Endothelial cell of umbilical vein (primary cell): ENCODE data around the gene NKG7. TPM values are rescaled to one million over a fixed set of nuclear protein-coding genes. Genes with fewer than 3 reads are reported as not detected.

ENCODE experiments used
- BruUV-seq: library from RNA; stranded (reverse); fragments of 400-500 nt; replicated peaks from 2 replicates; lab custom pipeline; 2021; lab: Mats Ljungman, UMichigan
- CTCF ChIA-PET: fragments of 300-600, 350-600 bp; sonication (Branson Sonifier 250); formaldehyde crosslinking; loops from one replicate; lab custom pipeline; 2021; ENCODE audit warnings: antibody characterized with exemption, inconsistent platforms; lab: Charles Lee
- POLR2A ChIA-PET: fragments of 300-600, 350-600 bp; sonication (Branson Sonifier 250); formaldehyde crosslinking; loops from one replicate; lab custom pipeline; 2021; ENCODE audit warnings: antibody characterized with exemption, inconsistent platforms; lab: Charles Lee
- DNase-seq: peaks from one replicate; pipeline ENCODE4 v3.0.0-alpha.2; 2011; ENCODE audit warnings: low read depth, low spot score
- FAIRE-seq: peaks from 2 replicates; lab custom pipeline; 2011; peaks lifted over from hg19 to GRCh38; lab: Jason Lieb, UNC
- H2AFZ ChIP-seq: 2 replicates; pipeline ENCODE4 v1.6.0; 2012; ENCODE audit warnings: low read depth, low read length, control low read depth, inconsistent platforms
- H3K27ac ChIP-seq: 2 replicates; pipeline ENCODE4 v1.5.1; 2011; ENCODE audit warnings: low read depth, mild to moderate bottlenecking, control low read depth, low read length, moderate library complexity; ENCODE audit not compliant: insufficient read depth
- H3K27me3 ChIP-seq, 2 experiments: 2 replicates each; pipeline versions ENCODE4 v1.6.0 to v1.6.1; 2011; ENCODE audit warnings: low read length in 2 of 2, mixed read lengths in 1 of 2; ENCODE audit not compliant: control insufficient read depth in 2 of 2, insufficient read depth in 2 of 2
- H3K36me3 ChIP-seq, 2 experiments: 2 replicates in 1 of 2; 3 replicates in 1 of 2; pipeline ENCODE4 v1.5.1; 2011; ENCODE audit warnings: low read length in 2 of 2, mild to moderate bottlenecking in 1 of 2, moderate library complexity in 1 of 2; ENCODE audit not compliant: control insufficient read depth in 2 of 2, insufficient read depth in 2 of 2; ENCODE audit errors: extremely low read depth in 1 of 2
- H3K4me1 ChIP-seq: 3 replicates; pipeline ENCODE4 v1.5.1; 2011; ENCODE audit warnings: mild to moderate bottlenecking, low read length; ENCODE audit not compliant: control insufficient read depth, insufficient read depth; ENCODE audit errors: extremely low read depth
- H3K4me2 ChIP-seq: 2 replicates; pipeline ENCODE4 v1.6.1; 2011; ENCODE audit warnings: low read length, control low read depth, mixed read lengths; ENCODE audit not compliant: insufficient read depth
- H3K4me3 ChIP-seq, 3 experiments: fragments of 200-600 bp in 1 of 3; sonication (generic), shearing (Covaris generic) in 1 of 3; replicated peaks in 1 of 3; 2 replicates each; pipeline ENCODE4 v1.5.1; 2011 to 2016; ENCODE audit warnings: control low read depth in 3 of 3, low read length in 3 of 3, mild to moderate bottlenecking in 2 of 3, inconsistent platforms in 1 of 3, low read depth in 1 of 3, moderate library complexity in 1 of 3; ENCODE audit not compliant: insufficient read depth in 1 of 3
- H3K79me2 ChIP-seq: 2 replicates; pipeline ENCODE4 v1.6.0; 2012; ENCODE audit warnings: low read length, inconsistent platforms; ENCODE audit not compliant: control insufficient read depth, insufficient read depth
- H3K9ac ChIP-seq: replicated peaks from 2 replicates; pipeline ENCODE3; 2011; ENCODE audit warnings: low read length, control low read depth; ENCODE audit not compliant: insufficient read depth; ENCODE audit errors: extremely low read depth
- H3K9me1 ChIP-seq: replicated peaks from 3 replicates; pipeline ENCODE4 v1.6.0; 2011; ENCODE audit warnings: mild to moderate bottlenecking, low read length; ENCODE audit not compliant: control insufficient read depth, insufficient read depth; ENCODE audit errors: extremely low read depth
- H3K9me3 ChIP-seq: replicated peaks from 2 replicates; pipeline ENCODE4 v1.5.1; 2012; ENCODE audit warnings: low read length, inconsistent platforms; ENCODE audit not compliant: control insufficient read depth, insufficient read depth
- H4K20me1 ChIP-seq: replicated peaks from 2 replicates; pipeline ENCODE3; 2011; ENCODE audit warnings: mild to moderate bottlenecking, low read length; ENCODE audit not compliant: control insufficient read depth, insufficient read depth; ENCODE audit errors: extremely low read depth
- EZH2 ChIP-seq: IDR thresholded peaks from 2 replicates; pipeline ENCODE4 v1.6.1; 2012; ENCODE audit warnings: borderline replicate concordance, low read depth, mild to moderate bottlenecking, moderate library complexity, low read length, inconsistent platforms; ENCODE audit not compliant: severe bottlenecking
- FOS ChIP-seq: IDR thresholded peaks from 2 replicates; pipeline ENCODE4 v1.6.1; 2011; ENCODE audit warnings: mild to moderate bottlenecking, low read length, moderate library complexity, borderline replicate concordance; ENCODE audit not compliant: insufficient read depth
- GATA2 ChIP-seq: IDR thresholded peaks from 2 replicates; pipeline ENCODE4 v1.7.0; 2011; ENCODE audit warnings: low read depth, mild to moderate bottlenecking, moderate library complexity, mixed read lengths, low read length; ENCODE audit not compliant: insufficient read length, insufficient read depth
- JUN ChIP-seq: IDR thresholded peaks from 2 replicates; pipeline ENCODE4 v1.6.1; 2011; ENCODE audit warnings: borderline replicate concordance, low read depth; ENCODE audit not compliant: insufficient read length, insufficient read depth
- MYC ChIP-seq: IDR thresholded peaks from one replicate; pipeline ENCODE4 v1.6.1; 2011; ENCODE audit warnings: mild to moderate bottlenecking, low read depth, low read length
- POLR2A ChIP-seq: IDR thresholded peaks from 2 replicates; pipeline ENCODE4 v1.6.1; 2012; ENCODE audit warnings: low read depth, mild to moderate bottlenecking, control low read depth, low read length
- POLR2AphosphoS5 ChIP-seq: IDR thresholded peaks from 2 replicates; pipeline ENCODE4 v1.6.1; 2012; ENCODE audit warnings: low read depth, mild to moderate bottlenecking, control low read depth, low read length, moderate library complexity; ENCODE audit not compliant: insufficient read depth
- dilution Hi-C: fragments of 300-500 bp; cut with MboI; formaldehyde crosslinking; loops from one replicate; pipeline ENCODE4 v1.15.0; 2019; ENCODE audit warnings: low sequenced_read_pairs; ENCODE audit not compliant: extremely low pct_ligation_motif_present
- intact Hi-C: fragments of 100-400 bp; cut with micrococcal nuclease; formaldehyde crosslinking; loops from one replicate; pipeline ENCODE4 v1.10.0; 2022
- polyA plus RNA-seq, 4 experiments: library from polyadenylated mRNA; depleted of rRNA in 3 of 4; stranded (reverse) in 3 of 4; unstranded in 1 of 4; fragments of >200 nt; gene quantifications; 2 replicates each; pipeline versions ENCODE4 v1.2.1 to v1.2.3, GENCODE V29; 2011 to 2012; ENCODE audit warnings: missing spikeins in 1 of 4
- total RNA-seq: library from RNA; stranded (reverse); gene quantifications from 2 replicates; pipeline ENCODE4 v1.2.3, GENCODE V29; 2021
- TF ChIP-seq, protein P1 (sequence below): IDR thresholded peaks from 2 replicates; pipeline ENCODE4 v1.6.1; 2011; ENCODE audit not compliant: insufficient read depth, insufficient read length
- TF ChIP-seq, protein P2 (sequence below), 2 donors: IDR thresholded peaks; 1 replicate in 1 of 2; 2 replicates in 1 of 2; pipeline ENCODE4 v1.5.1; 2011; ENCODE audit warnings: low read length in 2 of 2, mild to moderate bottlenecking in 2 of 2, moderate library complexity in 2 of 2, control low read depth in 1 of 2, inconsistent platforms in 1 of 2, low read depth in 1 of 2; ENCODE audit not compliant: insufficient read depth in 1 of 2; ENCODE audit errors: extremely low read depth in 1 of 2

Gene NKG7
- total and polyA plus RNA-seq, 2 donors (not counting 3 experiments of a cell fraction or from before 2014, with no cell fraction given), result not detected

GRCh38 chr19:51396175-51396574 lies 23.7 kb upstream of the NKG7 start:
- Histone ChIP-seq H3K36me3 (no peaks in the 10 kb centered on the region), H3K4me2 (no peak overlapping the region), H3K9me1 (no peaks in the 10 kb centered on the region), H3K9ac (no peak overlapping the region), H4K20me1 (no peaks in the 10 kb centered on the region), H3K4me3 (no peak overlapping the region), H3K27ac (no peak overlapping the region), H3K27me3 (no peaks in the 10 kb centered on the region), H3K9me3 (no peaks in the 10 kb centered on the region), H3K79me2 (no peaks in the 10 kb centered on the region), H3K4me1 (peaks cover 8% of the 10 kb centered on the region), H2AFZ (no peak overlapping the region)
- ChIA-PET POLR2A (no interaction called here), CTCF (interaction anchor here (0.7 to 2.4 kb wide), 5 partner anchors 9 to 261 kb away, joined by 3 to 6 read pairs (median 4); partner anchors contain the start of gene LIM2)
- BruUV-seq, result no TSS peak
- TF ChIP-seq, protein P1, sequence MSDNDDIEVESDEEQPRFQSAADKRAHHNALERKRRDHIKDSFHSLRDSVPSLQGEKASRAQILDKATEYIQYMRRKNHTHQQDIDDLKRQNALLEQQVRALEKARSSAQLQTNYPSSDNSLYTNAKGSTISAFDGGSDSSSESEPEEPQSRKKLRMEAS, result no peak
- TF ChIP-seq JUN, result no peak
- TF ChIP-seq, protein P2, sequence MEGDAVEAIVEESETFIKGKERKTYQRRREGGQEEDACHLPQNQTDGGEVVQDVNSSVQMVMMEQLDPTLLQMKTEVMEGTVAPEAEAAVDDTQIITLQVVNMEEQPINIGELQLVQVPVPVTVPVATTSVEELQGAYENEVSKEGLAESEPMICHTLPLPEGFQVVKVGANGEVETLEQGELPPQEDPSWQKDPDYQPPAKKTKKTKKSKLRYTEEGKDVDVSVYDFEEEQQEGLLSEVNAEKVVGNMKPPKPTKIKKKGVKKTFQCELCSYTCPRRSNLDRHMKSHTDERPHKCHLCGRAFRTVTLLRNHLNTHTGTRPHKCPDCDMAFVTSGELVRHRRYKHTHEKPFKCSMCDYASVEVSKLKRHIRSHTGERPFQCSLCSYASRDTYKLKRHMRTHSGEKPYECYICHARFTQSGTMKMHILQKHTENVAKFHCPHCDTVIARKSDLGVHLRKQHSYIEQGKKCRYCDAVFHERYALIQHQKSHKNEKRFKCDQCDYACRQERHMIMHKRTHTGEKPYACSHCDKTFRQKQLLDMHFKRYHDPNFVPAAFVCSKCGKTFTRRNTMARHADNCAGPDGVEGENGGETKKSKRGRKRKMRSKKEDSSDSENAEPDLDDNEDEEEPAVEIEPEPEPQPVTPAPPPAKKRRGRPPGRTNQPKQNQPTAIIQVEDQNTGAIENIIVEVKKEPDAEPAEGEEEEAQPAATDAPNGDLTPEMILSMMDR (IDR thresholded peaks at IDR 0.05; ENCODE audit: extremely low read depth in 1 of 2, insufficient read depth in 1 of 2, low read depth in 1 of 2, low read length in 2 of 2), result no peak
- TF ChIP-seq FOS, result no peak
- no peak for TF ChIP-seq MYC
- no peak for TF ChIP-seq EZH2
- TF ChIP-seq POLR2AphosphoS5, result no peak
- no peak for TF ChIP-seq POLR2A
- TF ChIP-seq GATA2, result no peak
- no peak for FAIRE-seq
- no peak for DNase-seq
- dilution Hi-C loops, result no loop called here
- intact Hi-C loops, result no loop called here
